DLD1 (cell line): Measurements from ENCODE around the gene TENM4.

Experiments
- in situ Hi-C: cut with HindIII; loops from 2 replicates; pipeline ENCODE4 v1.10.0; 2017; ENCODE audit warnings: low sequenced_read_pairs

The TENM4 gene

GRCh38 chr11:79152511-79152910 is 288.3 kb downstream of the TENM4 start:
- in situ Hi-C loops, result loop anchor here (10.0 kb wide), 1 partner anchor 48 kb away; no protein-coding TSS in a partner anchor

GRCh38 chr11:79151396-79151795 is 289.4 kb downstream of the TENM4 start:
- in situ Hi-C loops, result loop anchor here (10.0 kb wide), 1 partner anchor 47 kb away; no protein-coding TSS in a partner anchor

GRCh38 chr11:79150966-79151365 is 289.9 kb downstream of the TENM4 start:
- in situ Hi-C loops, result loop anchor here (10.0 kb wide), 1 partner anchor 46 kb away; no protein-coding TSS in a partner anchor

- in situ Hi-C loops, result loop anchor here (10.0 kb wide), 1 partner anchor 46 kb away; no protein-coding TSS in a partner anchor
Measured at GRCh38 chr11:79150320-79150719, 290.5 kb downstream of the TENM4 start.

GRCh38 chr11:79147731-79148130 is 293.1 kb downstream of the TENM4 start:
- in situ Hi-C loops, result no loop called here

- in situ Hi-C loops, result no loop called here
Measured at GRCh38 chr11:79147011-79147410, 293.8 kb downstream of the TENM4 start.

- in situ Hi-C loops, result no loop called here
Measured at GRCh38 chr11:79139900-79140299, 300.9 kb downstream of the TENM4 start.

- in situ Hi-C loops, result no loop called here
Measured at GRCh38 chr11:79129702-79130101, 311.1 kb downstream of the TENM4 start.

- in situ Hi-C loops, result no loop called here
Measured at GRCh38 chr11:79128291-79128690, 312.5 kb downstream of the TENM4 start.

GRCh38 chr11:79122759-79123158 is 318.1 kb downstream of the TENM4 start:
- in situ Hi-C loops, result no loop called here

GRCh38 chr11:79121351-79121750 is 319.5 kb downstream of the TENM4 start:
- in situ Hi-C loops, result no loop called here

- in situ Hi-C loops, result no loop called here
Measured at GRCh38 chr11:79119491-79120284, 321.1 kb downstream of the TENM4 start.

GRCh38 chr11:79117488-79117887 is 323.3 kb downstream of the TENM4 start:
- in situ Hi-C loops, result no loop called here

- in situ Hi-C loops, result no loop called here
Measured at GRCh38 chr11:79116600-79116999, 324.2 kb downstream of the TENM4 start.

GRCh38 chr11:79113054-79113690 is 327.7 kb downstream of the TENM4 start:
- in situ Hi-C loops, result no loop called here

- in situ Hi-C loops, result no loop called here
Measured at GRCh38 chr11:79110796-79111195, 330.0 kb downstream of the TENM4 start.

GRCh38 chr11:79110321-79110720 is 330.5 kb downstream of the TENM4 start:
- in situ Hi-C loops, result no loop called here

- in situ Hi-C loops, result loop anchor here (10.0 kb wide), 1 partner anchor 46 kb away; no protein-coding TSS in a partner anchor
Measured at GRCh38 chr11:79108851-79109250, 332.0 kb downstream of the TENM4 start.

GRCh38 chr11:79102840-79103239 is 338.0 kb downstream of the TENM4 start:
- in situ Hi-C loops, result loop anchor here (10.0 kb wide), 1 partner anchor 52 kb away; no protein-coding TSS in a partner anchor

GRCh38 chr11:79101656-79102055 is 339.2 kb downstream of the TENM4 start:
- in situ Hi-C loops, result loop anchor here (10.0 kb wide), 1 partner anchor 53 kb away; no protein-coding TSS in a partner anchor

- in situ Hi-C loops, result loop anchor here (10.0 kb wide), 1 partner anchor 54 kb away; no protein-coding TSS in a partner anchor
Measured at GRCh38 chr11:79100093-79100910, 340.5 kb downstream of the TENM4 start.
